Dermis microvascular lymphatic vessel endothelial cell (primary cell): ENCODE measurements around the gene PLAU. TPM values are rescaled to one million over a fixed set of nuclear protein-coding genes. Genes with fewer than 3 reads are reported as not detected.
A peak's percentile ranks its signal among the peaks of the same experiment; 100 is the strongest.
"Not testable (repeated sequence)": the region's sequence is repeated elsewhere in the genome, so short reads cannot be mapped to it uniquely, and the experiment has no call there.

Experiments used
- DNase-seq, 2 donors: peaks; one replicate each; pipeline versions ENCODE4 v3.0.0 to v3.0.0-alpha.2; 2010; ENCODE audit warnings: low read depth in 2 of 2
- total RNA-seq: library from RNA; depleted of rRNA; stranded (reverse); fragments of >200 nt; gene quantifications from 2 replicates; pipeline ENCODE4 v1.2.1, GENCODE V29; 2014

Gene PLAU
- total RNA-seq, 1 donor from 2014 or later, result 11.8 TPM

GRCh38 chr10:73897693-73898092, 13.2 kb upstream of the PLAU start:
- no peak for DNase-seq

DNA sequence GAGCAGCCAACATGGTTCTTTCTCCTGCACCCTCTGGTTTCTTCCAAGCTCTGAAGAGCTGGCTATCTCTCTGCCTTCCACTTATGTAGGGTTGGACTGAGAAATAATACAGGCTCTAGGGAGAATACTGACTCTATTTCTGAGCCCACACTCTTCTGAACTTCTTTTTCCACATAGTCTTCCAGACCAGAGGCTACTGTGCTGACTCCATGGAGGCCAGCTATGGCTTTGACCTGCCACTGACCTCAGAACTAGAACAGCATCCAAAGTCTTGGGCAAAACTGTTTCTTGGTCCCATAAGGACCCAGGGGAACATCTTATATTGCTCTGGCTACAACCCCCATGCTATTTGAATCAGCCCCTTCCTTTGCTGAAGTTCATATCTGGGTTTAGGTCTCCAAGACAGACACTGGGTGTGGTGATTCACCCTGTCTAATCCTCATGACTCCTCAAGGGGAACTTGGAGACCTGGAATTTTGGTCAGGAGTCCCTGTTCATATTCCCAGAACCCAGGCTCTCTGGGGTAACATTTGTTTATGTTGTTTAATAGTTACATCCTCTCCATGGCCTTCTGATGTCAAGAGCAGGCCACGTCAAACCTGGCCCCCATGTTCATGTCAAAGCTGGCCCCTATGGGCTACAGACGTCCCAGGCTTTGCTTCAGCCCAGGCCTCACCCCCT, 12.1 kb upstream of the PLAU start:
- DNase-seq, result no peak

DNA sequence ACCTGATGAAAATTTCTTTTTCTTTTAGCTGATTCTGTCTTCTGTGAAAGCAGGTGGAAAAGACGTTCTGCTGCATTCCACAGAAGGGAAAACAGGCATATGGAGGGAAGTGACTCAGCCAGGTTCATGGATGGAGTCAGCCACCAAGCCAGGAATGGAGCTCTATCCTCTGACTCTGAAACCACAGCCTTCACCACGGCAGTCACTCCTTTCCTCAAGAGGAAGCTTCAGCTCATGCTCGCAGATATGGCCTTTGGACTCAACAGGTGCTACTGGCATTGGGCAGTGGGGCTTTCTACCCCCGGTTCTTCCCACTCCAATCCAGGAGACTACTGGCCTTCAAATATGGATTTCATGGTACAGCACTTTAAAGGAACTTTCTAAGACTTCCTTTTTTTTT, 11.5 kb upstream of the PLAU start:
- peak in 1 of 2 donors; percentile 87 for DNase-seq

GRCh38 chr10:73900064-73900463, 10.9 kb upstream of the PLAU start:
- no peak for DNase-seq

DNA sequence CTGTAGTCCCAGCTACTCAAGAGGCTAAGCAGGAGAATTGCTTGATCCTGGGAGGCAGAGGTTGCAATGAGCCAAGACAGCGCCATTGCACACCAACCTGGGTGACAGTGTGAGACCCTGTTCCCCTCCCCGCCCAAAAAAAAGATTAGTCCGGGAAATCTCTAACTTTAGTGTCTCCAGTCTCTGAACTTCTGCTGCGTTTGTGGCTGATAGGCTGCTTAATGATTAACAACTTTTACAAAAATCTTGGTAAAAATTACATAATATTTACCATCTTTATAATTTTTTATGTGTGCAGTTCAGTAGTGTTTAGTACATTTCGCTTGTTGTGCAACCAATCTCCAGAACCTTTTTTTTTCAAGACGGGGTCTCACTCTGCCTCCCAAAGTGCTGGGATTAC, 9.7 kb upstream of the PLAU start:
- no peak for DNase-seq

DNA sequence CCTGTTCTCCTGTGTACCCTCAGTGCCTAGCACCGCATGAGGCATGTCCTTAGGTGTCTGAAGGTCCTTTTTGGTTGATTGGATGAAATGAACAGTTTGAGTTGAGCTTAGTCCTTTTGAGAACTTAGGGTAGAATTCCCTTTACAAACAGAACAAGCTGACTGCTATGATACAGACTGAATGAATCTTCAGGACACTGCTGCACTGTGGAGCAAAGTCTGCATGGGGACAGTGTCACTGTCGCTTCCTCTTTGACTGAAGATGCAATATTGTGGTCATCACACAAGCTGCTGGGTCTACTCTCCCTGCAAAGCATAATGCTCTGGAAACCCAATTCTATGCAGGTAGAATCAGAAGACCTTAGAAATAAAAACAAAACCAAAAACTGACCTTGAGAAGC, 8.6 kb upstream of the PLAU start:
- no peak for DNase-seq

- peak in 1 of 2 donors; percentile 46 for DNase-seq
Measured at GRCh38 chr10:73905256-73906020, 5.5 kb upstream of the PLAU start.

- peak in 1 of 2 donors; percentile 78 for DNase-seq
Measured at GRCh38 chr10:73906524-73907447, 4.1 kb upstream of the PLAU start.

DNA sequence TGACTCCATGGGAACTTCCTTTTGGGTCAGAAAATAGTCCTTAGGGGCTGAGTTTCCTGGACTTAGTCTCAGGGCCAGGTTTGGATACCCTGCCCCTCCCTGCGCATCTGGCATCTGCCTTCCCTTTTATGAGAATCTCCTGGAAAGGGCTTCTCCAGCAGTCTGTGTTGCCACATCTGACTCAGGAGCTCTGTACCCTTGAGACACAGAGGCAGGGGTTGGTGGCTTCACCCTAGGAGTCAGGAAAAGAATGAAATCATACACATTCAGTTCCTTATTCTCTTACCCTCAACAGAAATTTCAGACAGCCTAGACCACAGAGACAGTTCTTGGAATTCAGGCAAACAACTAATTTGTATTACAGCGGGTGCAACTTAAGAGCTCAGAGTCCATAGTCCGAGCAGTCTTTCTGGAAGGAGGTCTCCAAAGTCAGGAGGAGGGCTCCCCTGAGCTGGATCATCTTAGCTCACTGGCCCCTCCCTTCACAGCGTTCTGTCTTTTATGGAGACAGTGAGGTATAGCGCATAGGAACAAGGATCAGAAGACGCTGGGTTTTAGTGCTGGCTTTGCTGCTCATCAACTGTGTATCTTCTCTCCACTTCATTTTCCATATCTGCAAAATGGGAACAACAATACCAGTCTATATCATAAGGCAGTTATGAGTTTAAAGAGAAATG, 3.0 kb upstream of the PLAU start:
- DNase-seq, result no peak

DNA sequence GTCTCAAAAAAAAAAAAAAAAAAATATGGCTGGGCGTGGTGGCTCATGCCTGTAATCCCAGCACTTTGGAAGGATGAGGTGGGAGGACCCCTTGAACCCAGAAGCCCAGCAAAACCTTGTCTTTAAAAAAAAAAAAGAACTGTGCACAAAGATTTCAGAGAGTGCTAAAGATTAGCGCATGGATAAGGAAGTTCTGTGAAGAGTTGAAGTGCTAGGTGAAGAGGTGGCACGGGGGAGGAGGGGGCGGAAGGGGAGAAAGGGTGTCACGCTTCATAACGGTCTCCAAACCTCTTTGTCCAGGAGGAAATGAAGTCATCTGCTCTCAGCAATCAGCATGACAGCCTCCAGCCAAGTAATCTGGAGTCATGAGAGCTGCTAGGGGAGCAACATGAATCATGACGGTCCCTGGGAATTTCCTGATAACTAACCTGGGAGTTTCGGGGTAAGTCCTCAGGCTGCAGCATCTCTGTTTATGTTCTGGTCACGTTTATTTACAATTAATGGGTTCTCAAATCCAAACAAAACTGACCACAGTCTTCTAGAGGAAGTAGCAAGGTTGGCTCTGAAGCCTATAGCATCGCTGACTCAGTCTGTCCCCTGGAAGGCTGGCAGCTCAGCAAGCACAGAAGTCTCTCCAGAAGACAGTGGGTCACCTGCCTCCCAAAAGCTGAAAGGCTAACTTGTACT, 1.9 kb upstream of the PLAU start:
- DNase-seq, result peak; percentile 34 to 97

DNA sequence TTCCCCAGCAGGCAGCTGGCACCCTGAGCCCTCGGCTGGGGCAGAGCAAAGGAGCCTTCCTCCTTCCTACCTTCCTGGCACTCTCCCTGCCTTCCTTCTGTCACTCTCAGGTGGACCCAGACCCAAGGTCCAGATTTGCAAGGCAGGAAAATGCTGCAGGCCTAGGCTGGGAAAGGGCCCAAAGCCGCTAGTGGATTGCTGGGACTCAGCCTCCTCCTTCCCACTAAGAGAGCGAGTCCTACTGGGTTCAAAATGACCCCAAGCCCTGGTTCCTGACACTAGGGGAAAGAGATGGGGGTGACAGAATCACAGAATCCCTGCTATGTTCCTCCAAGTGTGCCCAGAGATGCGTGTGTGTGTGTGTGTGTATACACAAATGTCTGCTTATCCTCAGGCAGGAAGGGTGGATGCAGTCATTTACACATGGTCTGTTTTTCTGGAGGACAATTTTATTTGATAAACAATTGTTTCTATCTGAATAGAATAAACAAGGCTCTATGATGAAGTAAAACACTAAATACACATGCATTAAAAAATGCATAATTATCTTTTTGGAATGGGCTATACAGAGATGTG, 1.3 kb upstream of the PLAU start:
- DNase-seq, result no peak

DNA sequence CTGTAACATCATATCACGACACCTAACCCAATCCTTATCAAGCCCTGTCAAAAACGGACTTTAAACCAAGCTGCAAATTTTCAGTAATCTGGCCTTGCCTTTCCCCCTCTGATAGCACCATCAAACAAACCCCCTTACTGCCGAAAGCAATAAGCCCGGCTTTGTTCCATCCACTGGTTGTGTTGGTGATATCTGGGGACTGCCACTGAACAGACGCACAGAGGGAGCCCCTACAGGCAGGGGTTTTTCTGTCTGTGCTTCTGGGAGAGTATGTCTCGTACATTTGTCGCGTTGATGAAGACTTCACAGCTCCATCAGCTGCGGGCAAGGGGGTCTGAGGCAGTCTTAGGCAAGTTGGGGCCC, 550 bp upstream of the PLAU start:
- DNase-seq, result no peak

GRCh38 chr10:73911553-73912004, 647 bp downstream of the PLAU start:
- DNase-seq, result no peak

DNA sequence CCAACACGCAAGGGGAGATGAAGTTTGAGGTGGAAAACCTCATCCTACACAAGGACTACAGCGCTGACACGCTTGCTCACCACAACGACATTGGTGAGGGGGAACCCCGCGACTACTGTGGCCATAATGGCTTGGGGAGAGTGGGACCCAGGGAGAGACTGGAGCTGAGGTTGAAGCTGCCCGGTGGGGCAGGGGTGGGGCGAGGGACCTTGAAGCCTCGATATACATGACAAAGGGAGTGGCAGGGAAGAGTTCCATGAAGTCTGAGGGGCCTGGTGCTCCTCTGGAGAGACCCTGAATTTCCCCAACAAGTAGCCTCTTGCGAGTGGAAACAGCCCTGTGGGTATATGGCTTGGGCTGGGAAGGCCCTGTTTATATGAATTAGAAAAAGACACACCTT, 3.1 kb downstream of the PLAU start:
- no peak for DNase-seq

GRCh38 chr10:73915206-73915851, 4.4 kb downstream of the PLAU start:
- DNase-seq, result no peak

- DNase-seq, result no peak
Measured at GRCh38 chr10:73916761-73917470, 6.0 kb downstream of the PLAU start.

DNA sequence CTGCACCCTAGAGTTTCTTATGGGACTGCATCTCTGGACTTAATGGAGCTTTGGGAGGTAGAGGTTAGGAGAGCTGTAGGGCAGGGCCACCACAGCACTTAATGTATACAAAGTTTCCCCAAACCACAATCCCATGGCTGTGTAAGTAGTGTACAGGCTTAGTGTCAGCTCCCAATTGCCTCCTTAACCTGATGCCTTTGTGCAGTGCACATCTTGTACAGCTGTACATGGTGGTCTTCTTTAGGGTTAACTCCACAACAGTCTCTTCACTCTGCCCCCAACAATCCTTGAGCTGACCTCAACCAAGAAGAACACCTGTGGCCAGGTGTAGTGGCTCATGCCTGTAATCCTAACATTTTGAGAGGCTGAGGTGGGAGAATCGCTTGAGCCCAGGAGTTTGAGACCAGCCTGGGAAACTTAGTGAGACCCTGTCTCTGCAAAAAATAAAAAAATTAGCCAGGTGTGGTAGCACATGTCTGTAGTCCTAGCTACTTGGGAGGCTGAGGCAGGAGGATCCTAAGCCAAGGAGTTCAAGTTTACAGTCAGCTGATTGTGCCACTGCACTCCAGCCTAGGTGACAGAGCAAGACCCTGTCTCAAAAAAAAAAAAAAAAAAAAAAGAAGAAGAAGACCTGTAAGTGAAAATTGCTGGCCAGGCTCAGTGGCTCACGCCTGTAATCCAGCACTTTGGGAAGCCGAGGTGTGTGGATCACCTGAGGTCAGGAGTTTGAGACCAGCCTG, 6.8 kb downstream of the PLAU start:
- no peak for DNase-seq

DNA sequence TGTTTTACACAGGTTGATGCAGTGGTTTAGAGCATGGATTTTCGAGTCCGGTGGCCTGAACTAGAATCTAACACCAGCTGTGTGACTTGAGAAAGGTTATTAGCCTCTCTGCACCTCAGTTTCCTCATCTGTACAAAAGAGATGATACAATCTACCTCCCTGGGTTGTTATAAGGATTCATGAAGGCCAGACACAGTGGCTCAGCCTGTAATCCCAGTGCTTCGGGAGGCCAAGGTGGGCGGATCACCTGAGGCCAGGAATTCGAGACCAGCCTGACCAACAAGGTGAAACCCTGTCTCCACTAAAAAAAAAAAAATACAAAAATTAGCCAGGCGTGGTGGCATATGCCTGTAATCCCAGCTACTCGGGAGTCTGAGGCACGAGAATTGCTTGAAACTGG, 8.5 kb downstream of the PLAU start:
- DNase-seq, result not testable (repeated sequence)

GRCh38 chr10:73920089-73920488, 9.2 kb downstream of the PLAU start:
- DNase-seq, result no peak
